OCI-LY7 (cell line): Measurements from ENCODE around the gene SPARC. TPM values are rescaled to one million over a fixed set of nuclear protein-coding genes. Genes with fewer than 3 reads are reported as not detected.

ENCODE experiments used
- BruUV-seq: library from RNA; stranded (reverse); fragments of 400-500 nt; replicated peaks from 2 replicates; lab custom pipeline; 2021; lab: Mats Ljungman, UMichigan
- CTCF ChIA-PET: fragments of 300-600 bp; sonication (Branson Sonifier 250); formaldehyde crosslinking; loops from one replicate; lab custom pipeline; 2022; ENCODE audit warnings: antibody characterized with exemption; ENCODE audit not compliant: unreplicated experiment; lab: Charles Lee
- POLR2A ChIA-PET: fragments of 300-600 bp; sonication (Branson Sonifier 250); formaldehyde crosslinking; loops from one replicate; lab custom pipeline; 2022; ENCODE audit warnings: antibody characterized with exemption; lab: Charles Lee
- DNase-seq: peaks from one replicate; pipeline ENCODE4 v3.0.0-alpha.2; 2015; ENCODE audit warnings: low spot score
- H2AFZ ChIP-seq: fragments of 200-600 bp; sonication (generic), shearing (Covaris generic); 2 replicates; pipeline ENCODE4 v1.6.1; 2014; ENCODE audit warnings: mild to moderate bottlenecking, antibody characterized with exemption, low read length, moderate library complexity
- H3K27ac ChIP-seq: fragments of 200-600 bp; sonication (generic); 2 replicates; pipeline ENCODE4 v1.5.1; 2014; ENCODE audit warnings: mixed run types, low read depth, mild to moderate bottlenecking, moderate library complexity, low read length, inconsistent platforms; ENCODE audit not compliant: poor library complexity, severe bottlenecking
- H3K36me3 ChIP-seq: fragments of 200-600 bp; sonication (generic); 2 replicates; pipeline ENCODE4 v1.6.1; 2014; ENCODE audit warnings: mild to moderate bottlenecking, antibody characterized with exemption, low read length, moderate library complexity, mixed read lengths; ENCODE audit not compliant: insufficient read depth
- H3K4me1 ChIP-seq: fragments of 200-600 bp; sonication (generic); 2 replicates; pipeline ENCODE4 v1.5.1; 2014; ENCODE audit warnings: mild to moderate bottlenecking, low read length; ENCODE audit not compliant: insufficient read depth, poor library complexity, severe bottlenecking
- H3K4me2 ChIP-seq: fragments of 200-600 bp; sonication (generic); 2 replicates; pipeline ENCODE4 v1.6.1; 2014; ENCODE audit warnings: mild to moderate bottlenecking, low read length
- H3K4me3 ChIP-seq: fragments of 200-600 bp; sonication (generic); 2 replicates; pipeline ENCODE4 v1.5.1; 2014; ENCODE audit warnings: mild to moderate bottlenecking, low read depth, low read length; ENCODE audit not compliant: poor library complexity, severe bottlenecking
- H3K79me2 ChIP-seq: fragments of 200-600 bp; sonication (generic); 2 replicates; pipeline ENCODE4 v1.6.1; 2016; ENCODE audit warnings: low read depth, mild to moderate bottlenecking, low read length, moderate library complexity, mixed read lengths; ENCODE audit not compliant: insufficient read depth
- H3K9me2 ChIP-seq: fragments of 200-600 bp; sonication (generic); 2 replicates; pipeline ENCODE4 v1.6.1; 2016; ENCODE audit warnings: mild to moderate bottlenecking, low read length, mixed read lengths; ENCODE audit not compliant: insufficient read depth
- H3K9me3 ChIP-seq: fragments of 200-600 bp; sonication (generic); 2 replicates; pipeline ENCODE4 v1.6.1; 2014; ENCODE audit warnings: mild to moderate bottlenecking, mixed run types, low read length, mixed read lengths
- H4K20me1 ChIP-seq: fragments of 200-600 bp; sonication (generic); 2 replicates; pipeline ENCODE4 v1.6.1; 2014; ENCODE audit warnings: mild to moderate bottlenecking, antibody characterized with exemption, low read length, moderate library complexity, mixed read lengths; ENCODE audit not compliant: insufficient read depth
- CTCF ChIP-seq: fragments of 200-600 bp; sonication (generic); conservative IDR thresholded peaks from 2 replicates; pipeline ENCODE4 v1.5.1; 2014; ENCODE audit warnings: mild to moderate bottlenecking, antibody characterized with exemption, low read length, moderate library complexity, mixed read lengths
- EZH2phosphoT487 ChIP-seq: fragments of 200-600 bp; sonication (generic); IDR thresholded peaks from 2 replicates; pipeline ENCODE4 v1.6.1; 2018; ENCODE audit warnings: low read depth, borderline replicate concordance, mild to moderate bottlenecking, mixed run types, antibody characterized with exemption, low read length, moderate library complexity, mixed read lengths
- intact Hi-C: fragments of 100-400 bp; cut with micrococcal nuclease; formaldehyde crosslinking; loops from one replicate; pipeline ENCODE4 v1.10.0; 2022; ENCODE audit not compliant: unreplicated experiment
- total RNA-seq, 2 experiments: library from RNA; depleted of rRNA in 1 of 2; stranded (reverse); fragments of >200 nt in 1 of 2; shearing (Covaris generic) in 1 of 2; gene quantifications; 2 replicates each; pipeline ENCODE4 v1.2.3, GENCODE V29; 2014 to 2022

The SPARC gene
- total RNA-seq, 2 experiments from 2014 or later, result 0.89 TPM; not detected in 1

GRCh38 chr5:151625285-151625684 lies 61.4 kb downstream of the SPARC start:
- CTCF ChIA-PET, result interaction anchor here (0.6 kb wide), 1 partner anchor 106 kb away, joined by 3 read pairs; no protein-coding TSS in a partner anchor
- POLR2A ChIA-PET, result interaction anchor here (1.0 to 1.2 kb wide), 2 partner anchors 21 to 124 kb away, joined by 3 read pairs; no protein-coding TSS in a partner anchor

GRCh38 chr5:151624476-151624875 lies 62.2 kb downstream of the SPARC start:
- Histone ChIP-seq H3K4me3 (no peak overlapping the region), H3K4me1 (no peaks in the 10 kb centered on the region), H3K4me2 (no peak overlapping the region), H3K27ac (no peak overlapping the region), H4K20me1 (no peaks in the 10 kb centered on the region), H2AFZ (no peak overlapping the region), H3K9me3 (no peaks in the 10 kb centered on the region), H3K79me2 (no peaks in the 10 kb centered on the region), H3K9me2 (no peaks in the 10 kb centered on the region), H3K36me3 (no peaks in the 10 kb centered on the region)
- TF ChIP-seq CTCF (no peak), EZH2phosphoT487 (no peak)
- ChIA-PET POLR2A (interaction anchor here (1.0 to 1.2 kb wide), 2 partner anchors 21 to 125 kb away, joined by 3 read pairs; no protein-coding TSS in a partner anchor), CTCF (no interaction called here)
- no TSS peak for BruUV-seq
- no peak for DNase-seq
- intact Hi-C loops, result no loop called here

More at GRCh38 chr5:151625285-151625684, 61.4 kb downstream of the SPARC start:
- no peak for TF ChIP-seq CTCF
- no peak for TF ChIP-seq EZH2phosphoT487
- Histone ChIP-seq H3K4me1 (no peaks in the 10 kb centered on the region), H3K9me3 (no peaks in the 10 kb centered on the region), H3K4me2 (no peak overlapping the region), H3K9me2 (no peaks in the 10 kb centered on the region), H4K20me1 (no peaks in the 10 kb centered on the region), H3K79me2 (no peaks in the 10 kb centered on the region), H3K36me3 (no peaks in the 10 kb centered on the region), H2AFZ (no peak overlapping the region), H3K4me3 (no peak overlapping the region), H3K27ac (no peak overlapping the region)
- DNase-seq, result no peak
- intact Hi-C loops, result no loop called here
- no TSS peak for BruUV-seq

- Histone ChIP-seq H3K79me2 (no peaks in the 10 kb centered on the region), H3K9me3 (no peaks in the 10 kb centered on the region), H4K20me1 (no peaks in the 10 kb centered on the region), H3K9me2 (no peaks in the 10 kb centered on the region), H2AFZ (no peak overlapping the region), H3K27ac (no peak overlapping the region), H3K4me2 (no peak overlapping the region), H3K4me1 (no peaks in the 10 kb centered on the region), H3K36me3 (no peaks in the 10 kb centered on the region), H3K4me3 (no peak overlapping the region)
- intact Hi-C loops, result no loop called here
- CTCF ChIA-PET, result no interaction called here
- TF ChIP-seq EZH2phosphoT487, result no peak
- no peak for TF ChIP-seq CTCF
- POLR2A ChIA-PET, result interaction anchor here (0.6 kb wide), 1 partner anchor 9 kb away, joined by 3 read pairs; no protein-coding TSS in a partner anchor
- no peak for DNase-seq
- no TSS peak for BruUV-seq
These were observed 64.2 kb downstream of the SPARC start for GRCh38 chr5:151622367-151623088.
